ENCODE data around the gene COPZ1.
"Not testable (repeated sequence)": the region's sequence is repeated elsewhere in the genome, so short reads cannot be mapped to it uniquely, and the experiment has no call there.

COPZ1 gene

DNA sequence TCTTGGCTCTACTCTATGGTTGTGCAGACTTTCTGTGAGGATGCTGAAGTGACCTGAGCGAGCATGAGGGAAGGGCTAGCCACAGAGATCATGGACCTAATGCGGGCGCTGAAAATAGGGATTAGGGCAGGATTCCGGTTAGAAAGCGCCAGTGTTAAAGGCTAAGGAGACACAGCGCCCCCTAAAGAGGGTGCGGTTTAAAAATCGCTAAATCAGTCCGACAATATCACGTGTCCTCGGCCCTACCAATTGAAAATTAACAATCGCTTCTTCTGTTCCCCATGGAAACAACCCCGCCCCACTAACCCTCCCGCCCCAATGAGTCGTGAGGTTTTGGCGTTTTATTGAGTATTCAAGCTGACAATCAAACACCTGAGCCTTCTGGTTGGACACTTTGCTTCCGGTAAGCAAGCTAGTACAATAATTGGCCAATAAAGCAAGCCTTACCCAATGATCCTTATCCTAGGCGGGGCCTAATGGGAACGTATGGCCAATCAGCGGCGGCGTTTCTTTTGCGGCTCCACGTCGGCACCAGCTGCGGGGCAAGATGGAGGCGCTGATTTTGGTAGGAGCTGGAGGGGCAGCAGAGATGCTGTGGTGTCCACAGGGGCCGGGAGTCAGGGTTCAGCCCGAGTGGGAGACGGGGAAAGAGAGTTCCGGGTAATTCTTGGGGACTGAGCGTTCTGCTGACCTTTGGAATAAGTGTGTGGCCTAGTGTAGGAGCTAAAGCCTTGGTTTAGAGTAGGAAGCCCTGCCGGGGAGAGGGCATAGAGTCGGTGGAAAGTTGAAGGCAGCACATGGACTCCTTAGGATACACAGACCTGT, at the start of gene COPZ1:
TSS of gene COPZ1 (plus strand) at position 515 of the 825 bp plus-strand sequence. CDS start at position 548, 33 bp downstream.
- DNase-seq, result peak; percentile 99 to 100 (median 99)

DNA sequence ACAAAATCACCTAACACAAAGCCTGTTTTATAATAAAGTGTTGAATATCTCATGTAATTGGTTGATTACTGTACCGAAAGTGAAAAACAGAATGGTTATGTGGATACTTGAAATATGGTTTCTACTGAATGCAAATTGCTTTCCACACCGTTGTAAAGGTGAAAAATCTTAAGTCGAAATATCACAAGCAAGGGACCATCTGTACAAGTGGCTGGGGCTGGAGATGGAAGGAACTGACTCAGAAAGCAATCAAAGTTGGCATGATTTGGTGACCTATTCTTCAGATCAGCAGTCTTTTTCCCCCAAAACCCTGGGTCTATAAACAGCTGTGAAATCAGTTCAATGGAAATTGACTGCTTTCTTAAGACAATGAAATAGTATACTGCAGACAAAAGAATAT, 48.6 kb upstream of the COPZ1 start:
- no peak for DNase-seq

GRCh38 chr12:54277823-54278276, 47.1 kb upstream of the COPZ1 start:
- no peak for DNase-seq

- no peak for DNase-seq
These were observed 45.7 kb upstream of the COPZ1 start for GRCh38 chr12:54279227-54279631.

DNA sequence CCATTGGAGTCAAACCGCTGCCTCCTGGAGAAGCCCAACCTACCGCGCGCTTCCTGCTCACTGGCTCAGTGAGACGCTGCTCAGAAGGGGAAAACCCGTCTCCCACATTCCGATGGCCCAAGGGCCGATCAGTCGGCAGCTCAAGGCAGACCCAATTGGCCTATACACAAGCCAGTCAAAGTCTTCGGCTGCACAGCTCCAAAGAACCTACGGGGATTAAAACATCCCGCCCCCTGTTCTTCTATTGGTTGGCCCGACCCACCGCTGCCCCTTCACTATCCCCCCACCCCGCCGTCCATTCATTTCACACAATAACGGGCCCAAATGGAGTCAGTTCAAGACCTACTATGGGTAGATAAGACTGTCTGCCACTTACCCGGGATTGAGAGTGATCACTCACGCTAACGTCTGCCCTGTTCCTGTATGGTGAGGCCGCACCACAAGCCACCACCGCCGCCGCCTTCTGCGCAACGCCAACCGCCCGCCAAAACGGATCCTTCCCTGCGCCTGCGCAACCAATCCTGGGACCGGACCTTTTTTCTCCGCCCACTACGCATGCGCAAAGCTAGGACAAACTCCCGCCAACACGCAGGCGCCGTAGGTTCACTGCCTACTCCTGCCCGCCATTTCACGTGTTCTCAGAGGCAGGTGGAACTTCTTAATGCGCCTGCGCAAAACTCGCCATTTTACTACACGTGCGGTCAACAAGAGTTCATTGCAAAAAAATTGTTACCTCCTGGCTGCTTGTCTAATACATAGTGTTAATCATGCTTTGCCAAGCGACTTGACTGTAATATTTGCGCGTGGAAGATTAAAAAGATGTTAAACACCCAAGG, 45.1 kb upstream of the COPZ1 start, which contains the start of gene CBX5:
TSS of gene CBX5 (minus strand) at position 491 of the 836 bp plus-strand sequence. CDS start 22,472 bp downstream, outside the sequence.
- peak; percentile 100 for DNase-seq

GRCh38 chr12:54280468-54281260, 44.3 kb upstream of the COPZ1 start, which contains the start of gene HNRNPA1:
TSS of gene HNRNPA1 (plus strand) at chr12:54280726. CDS start at chr12:54280808, 82 bp downstream.
- peak; percentile 99 to 100 (median 100) for DNase-seq

DNA sequence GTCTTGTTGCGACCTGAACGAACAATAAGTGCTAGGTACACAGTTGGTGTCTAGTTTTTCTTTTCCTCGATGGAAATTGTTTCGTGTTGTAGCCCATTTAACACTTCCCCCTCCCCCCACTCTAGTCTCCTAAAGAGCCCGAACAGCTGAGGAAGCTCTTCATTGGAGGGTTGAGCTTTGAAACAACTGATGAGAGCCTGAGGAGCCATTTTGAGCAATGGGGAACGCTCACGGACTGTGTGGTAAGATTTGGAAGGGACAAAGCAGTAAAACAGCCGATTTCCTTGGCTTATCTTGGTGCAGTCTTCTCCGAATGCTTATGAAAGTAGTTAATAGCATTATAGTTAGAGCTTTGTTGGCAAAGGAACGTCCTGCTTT, 43.7 kb upstream of the COPZ1 start:
- DNase-seq, result not testable (repeated sequence)

- DNase-seq, result not testable (repeated sequence)
These were observed 43.2 kb upstream of the COPZ1 start for GRCh38 chr12:54281694-54282093.

DNA sequence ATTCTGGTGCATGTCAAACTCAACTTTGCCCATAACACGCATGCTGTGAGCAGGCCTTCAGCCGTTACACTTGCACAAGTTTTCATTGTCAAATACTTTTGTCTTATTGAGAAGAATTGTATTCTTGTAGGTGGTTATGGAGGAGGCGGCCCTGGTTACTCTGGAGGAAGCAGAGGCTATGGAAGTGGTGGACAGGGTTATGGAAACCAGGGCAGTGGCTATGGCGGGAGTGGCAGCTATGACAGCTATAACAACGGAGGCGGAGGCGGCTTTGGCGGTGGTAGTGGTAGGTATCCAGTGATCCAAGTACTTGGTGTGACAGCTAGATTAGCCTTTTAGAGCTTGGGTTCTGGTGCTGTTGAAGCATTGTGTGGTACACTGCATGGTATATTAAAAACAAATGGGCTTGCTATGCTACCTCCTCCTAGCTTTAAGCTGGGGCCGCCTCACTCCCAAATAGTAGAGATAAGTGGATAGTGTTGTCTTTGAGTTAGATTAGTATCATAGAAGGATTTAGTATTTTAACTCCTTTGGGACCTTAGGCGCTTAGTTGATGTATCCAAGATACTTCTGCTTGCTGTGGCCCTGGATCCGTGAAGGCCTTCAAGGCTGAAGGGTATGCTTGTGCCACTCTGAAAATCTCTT, 41.9 kb upstream of the COPZ1 start:
- DNase-seq, result no peak

DNA sequence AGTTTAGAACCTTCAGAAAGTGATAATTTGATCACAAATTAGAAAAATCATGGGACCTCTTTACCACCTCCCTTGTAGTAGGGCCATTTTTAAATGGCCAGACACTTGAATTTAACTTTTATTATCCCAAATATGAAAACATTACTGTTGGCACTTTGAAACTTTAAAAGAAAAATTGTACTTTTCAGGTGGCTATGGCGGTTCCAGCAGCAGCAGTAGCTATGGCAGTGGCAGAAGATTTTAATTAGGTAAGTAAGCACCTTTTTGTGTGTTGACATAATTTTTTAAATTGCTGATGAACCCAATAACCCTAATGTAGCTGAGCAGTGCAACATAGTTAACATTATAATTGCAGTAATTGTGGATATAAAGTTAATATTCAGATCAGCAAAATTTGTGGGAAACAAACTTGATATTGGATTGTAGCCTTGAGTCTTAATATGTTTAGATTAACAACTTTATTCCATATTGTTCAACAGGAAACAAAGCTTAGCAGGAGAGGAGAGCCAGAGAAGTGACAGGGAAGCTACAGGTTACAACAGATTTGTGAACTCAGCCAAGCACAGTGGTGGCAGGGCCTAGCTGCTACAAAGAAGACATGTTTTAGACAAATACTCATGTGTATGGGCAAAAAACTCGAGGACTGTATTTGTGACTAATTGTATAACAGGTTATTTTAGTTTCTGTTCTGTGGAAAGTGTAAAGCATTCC, 40.7 kb upstream of the COPZ1 start:
- DNase-seq, result not testable (repeated sequence)

DNA sequence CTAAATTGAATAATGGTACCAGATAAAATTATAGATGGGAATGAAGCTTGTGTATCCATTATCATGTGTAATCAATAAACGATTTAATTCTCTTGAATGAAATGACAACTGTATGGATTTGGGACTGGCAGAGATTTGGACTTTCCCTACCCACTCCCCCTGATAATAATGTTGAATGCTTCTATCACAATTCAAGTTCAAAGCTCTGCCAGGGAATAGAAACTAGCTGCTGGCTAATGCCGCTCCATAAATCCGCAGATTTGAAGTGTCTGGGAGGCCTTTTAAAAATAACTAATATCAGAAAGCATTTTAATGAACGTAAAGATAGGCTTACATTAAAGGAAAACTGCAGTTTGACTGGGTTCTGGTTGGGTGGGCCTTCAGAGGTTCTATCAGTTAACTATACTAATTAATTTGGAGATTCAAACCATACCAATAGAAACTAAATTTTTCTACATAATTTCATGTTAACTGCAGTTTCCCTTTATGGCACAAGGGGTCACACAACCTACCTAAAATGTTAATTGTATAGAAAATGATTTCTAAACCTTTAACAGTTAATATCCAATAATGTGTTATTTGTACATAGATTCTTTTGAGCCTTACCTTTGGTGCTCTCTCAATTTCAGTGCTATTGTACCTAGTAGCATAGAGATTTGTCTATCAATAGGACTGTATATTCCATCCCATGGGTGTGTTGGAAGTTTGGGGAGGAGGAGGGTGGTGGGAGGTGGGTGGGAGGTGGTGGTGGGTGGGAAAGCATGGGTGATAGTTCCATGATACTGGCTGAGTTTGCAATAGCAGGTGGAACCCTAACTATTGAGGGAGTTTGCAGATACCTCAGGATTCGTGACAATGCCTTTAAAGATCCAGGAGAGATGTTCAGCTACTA, 39.5 kb upstream of the COPZ1 start:
- no peak for DNase-seq

GRCh38 chr12:54286042-54287030, 38.6 kb upstream of the COPZ1 start:
- no peak for DNase-seq

DNA sequence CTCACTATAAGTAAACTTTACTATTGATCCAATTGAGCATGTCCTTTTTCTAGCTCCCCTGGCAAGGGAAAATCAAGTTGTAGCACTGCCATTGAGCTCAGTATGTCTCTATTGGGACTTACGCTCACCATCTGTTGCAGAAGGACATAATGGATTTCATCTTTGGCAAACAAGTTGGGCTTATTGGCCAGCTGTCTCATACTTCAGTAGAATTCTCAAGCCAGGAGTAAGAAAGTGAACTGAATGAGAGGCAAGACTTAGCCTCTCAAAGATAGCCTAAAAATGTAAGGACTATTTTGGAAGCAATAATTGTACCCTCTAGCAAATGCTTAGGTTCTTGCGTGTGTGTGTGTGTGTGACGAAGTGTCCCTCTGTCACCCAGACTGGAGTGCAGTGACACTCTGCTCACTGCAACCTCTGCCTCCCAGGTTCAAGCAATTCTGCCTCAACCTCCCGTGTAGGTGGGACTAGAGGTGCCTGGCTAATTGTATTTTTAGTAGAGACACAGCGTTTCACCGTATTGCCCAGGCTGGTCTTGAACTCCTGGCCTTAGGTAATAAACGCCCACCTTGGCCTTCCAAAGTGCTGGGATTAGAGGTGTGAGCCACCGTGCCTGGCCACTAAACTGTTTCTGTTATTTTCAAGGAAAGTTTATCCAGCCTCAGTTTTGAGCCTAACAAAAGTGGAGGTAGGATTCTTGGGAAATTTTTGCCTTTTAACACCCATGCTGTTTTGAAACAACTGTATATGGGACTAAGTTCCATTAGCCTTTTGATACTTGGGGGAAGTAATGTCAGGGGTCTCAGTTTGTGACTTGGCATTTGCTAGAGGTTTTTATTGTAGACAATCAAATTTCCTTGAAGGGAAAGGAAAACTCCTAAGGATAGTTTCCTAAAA, 37.4 kb upstream of the COPZ1 start:
- no peak for DNase-seq

DNA sequence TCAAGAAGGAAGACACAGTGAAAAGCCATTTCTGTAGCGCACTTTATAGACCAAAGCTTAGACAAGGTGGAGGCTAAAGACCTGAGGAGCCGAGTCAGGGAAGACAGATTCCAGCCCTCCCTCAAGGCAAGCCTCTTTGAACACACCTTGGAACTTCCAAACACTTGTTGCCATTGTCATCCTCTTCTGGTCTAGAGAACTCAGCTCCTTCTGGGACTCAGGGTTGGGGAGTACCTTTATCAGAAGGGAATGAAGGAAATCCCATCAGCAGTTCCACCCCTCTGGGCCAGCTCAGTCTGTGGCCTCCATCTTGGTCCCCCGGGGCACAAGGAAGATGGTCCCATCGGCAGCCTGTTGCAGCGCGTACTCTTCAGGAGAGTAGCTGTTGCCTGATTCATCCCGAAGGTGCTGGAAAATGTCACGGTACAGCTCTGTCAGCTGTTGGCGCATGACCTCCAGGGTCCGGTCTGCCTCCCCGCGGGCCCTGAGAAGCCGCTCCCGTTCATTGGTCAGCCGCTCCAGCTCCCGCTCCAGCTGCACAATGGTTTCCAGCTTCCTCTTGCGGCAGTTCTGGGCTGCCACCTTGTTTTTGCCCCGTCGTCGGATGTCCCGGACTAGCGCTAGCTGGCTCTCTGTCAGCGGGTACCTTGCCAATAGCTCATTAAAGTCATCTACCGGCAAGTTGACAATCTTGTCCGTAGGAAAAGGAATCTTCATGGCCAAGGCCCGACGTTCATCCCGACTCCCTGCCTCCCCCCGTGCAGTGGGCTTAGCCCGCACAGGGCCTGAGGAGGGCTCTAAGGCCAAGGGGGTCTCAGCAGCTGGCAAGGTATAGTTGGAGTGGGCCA, 32.6 kb upstream of the COPZ1 start:
- no peak for DNase-seq

DNA sequence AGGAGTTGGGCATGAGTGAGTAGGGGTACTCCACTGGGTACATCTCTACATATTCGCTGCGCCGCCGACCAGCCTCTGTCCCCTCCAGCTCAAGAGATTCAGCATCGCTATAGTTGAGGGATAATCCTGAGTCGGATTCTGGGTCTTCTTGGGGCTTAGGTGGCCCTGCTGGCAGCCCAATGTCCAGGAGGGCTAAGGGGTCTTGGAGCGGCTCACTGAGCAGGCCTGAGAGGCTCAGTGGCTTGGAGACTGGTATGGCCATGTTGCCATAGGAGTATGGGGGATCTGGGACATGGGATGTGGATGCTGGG, 32.0 kb upstream of the COPZ1 start:
- DNase-seq, result no peak

GRCh38 chr12:54294152-54294952, 30.6 kb upstream of the COPZ1 start:
- peak; percentile 41 to 69 (median 45) for DNase-seq

Data from NCI-H1417 (cell line).